SKM-1 (cell line): ENCODE data around the gene SPATA33.
"Not testable (repeated sequence)": the region's sequence is repeated elsewhere in the genome, so short reads cannot be mapped to it uniquely, and the experiment has no call there.

ENCODE experiments used
- DNase-seq: peaks from one replicate; lab custom pipeline; 2025; ENCODE audit not compliant: unreplicated experiment; lab: John Stamatoyannopoulos, UW

SPATA33 gene

DNA sequence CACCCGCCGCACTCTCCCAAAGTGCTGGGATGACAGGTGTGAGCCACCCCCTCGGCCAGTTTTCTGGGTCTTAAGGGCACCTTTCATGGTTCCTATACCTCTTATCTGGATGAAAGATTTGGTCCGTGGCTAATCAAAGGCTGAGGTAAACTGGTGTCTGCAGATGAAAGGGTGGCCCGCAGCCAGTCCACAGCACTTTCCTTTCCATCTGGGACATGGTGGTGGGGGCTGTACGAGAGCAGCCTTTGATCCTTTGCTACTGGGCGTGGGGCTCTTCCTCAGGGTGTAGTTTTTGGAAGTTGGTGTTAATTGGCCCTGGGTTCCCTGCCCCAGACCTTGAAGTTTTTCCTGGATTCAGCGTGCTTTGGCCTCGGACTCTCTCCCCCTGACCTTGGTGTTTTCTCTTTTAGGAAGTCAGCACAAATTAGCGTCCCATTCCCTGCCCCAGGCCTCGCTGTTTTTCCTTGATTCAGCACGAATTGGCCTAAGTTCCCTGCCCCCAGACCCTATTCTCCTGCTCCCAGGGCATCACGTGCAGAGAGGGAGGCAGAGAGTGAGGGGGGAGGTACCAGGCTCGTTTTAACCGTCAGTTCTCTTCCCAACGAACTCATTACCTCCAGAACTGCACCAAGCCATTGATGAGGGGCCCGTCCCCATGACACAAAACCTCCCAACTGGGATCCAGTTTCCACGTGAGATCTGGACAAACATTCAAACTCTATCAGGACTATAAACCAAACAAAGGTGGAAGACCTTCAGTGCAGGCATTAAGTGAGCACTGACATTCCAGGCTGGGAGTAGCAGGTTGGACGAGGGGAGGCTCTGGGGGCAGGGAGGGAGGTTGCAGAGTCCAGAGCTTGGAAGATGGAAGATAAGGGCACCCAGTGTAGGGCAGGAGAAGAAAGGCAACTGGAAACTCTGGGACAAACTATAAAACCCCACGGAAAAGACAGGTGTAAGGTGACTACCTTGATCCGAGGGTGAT lies 32.6 kb upstream of the SPATA33 start:
- DNase-seq, result no peak

DNA sequence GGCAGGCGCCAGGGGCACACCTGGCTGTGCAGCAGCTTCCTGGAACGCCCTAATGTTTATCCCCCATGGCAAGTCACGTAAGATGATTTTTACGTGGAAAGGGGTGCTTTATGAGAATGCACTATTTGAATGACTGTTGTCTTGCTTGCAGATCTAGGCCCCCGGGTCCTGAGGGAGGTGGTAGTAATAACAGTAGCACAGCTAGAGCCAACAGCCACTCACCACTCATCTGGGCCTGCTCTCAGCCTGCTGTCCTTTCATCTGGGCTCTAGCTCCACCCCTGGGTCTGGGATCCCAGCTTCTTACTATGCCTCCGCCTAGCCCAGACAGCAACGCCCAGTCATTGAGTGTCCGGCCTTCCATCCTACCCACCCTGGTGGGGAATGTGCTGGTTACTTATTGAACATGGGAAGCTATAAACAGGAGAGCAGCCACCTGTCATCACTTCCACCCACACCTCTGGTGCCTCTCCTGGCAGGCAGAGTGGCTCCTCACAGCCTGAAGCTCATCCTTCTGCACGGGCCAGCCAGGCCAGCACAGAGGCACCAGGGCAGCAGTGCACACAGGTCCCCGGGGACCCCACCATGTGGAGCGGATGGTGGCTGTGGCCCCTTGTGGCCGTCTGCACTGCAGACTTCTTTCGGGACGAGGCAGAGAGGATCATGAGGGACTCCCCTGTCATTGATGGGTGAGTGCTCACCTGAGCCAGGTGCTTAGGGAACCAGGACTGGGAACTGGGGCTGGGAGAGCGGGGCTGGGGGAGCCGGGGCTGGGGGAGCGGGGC lies 27.6 kb upstream of the SPATA33 start:
- DNase-seq, result no peak

DNA sequence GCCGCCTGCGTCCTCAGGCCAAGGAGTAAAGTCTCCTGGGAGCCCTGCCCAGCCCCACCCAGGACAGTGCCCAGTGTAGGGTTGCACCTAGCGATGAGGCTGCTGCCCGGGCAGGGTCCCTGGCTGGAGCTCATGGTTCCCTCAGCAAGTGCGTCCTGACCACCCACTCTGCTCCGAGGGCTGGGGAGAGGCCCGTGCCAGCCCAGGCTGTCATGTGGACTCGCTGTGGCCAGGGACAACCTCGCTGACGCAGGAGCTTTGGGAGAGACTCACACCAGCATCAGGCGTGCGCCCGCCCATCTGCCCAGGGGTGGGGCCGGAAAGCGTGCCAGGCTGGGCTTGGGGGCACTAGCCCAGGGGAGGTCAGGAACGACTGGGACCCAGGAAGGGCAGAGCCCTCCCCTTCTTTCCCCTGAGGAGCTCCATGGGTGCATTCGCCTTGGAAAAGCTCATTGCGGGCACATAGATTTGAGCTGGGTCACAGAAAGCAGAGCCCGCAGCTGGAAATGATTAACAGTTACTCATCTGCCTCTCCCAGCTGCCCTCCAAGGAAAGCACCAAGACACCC lies 24.5 kb upstream of the SPATA33 start:
- no peak for DNase-seq

DNA sequence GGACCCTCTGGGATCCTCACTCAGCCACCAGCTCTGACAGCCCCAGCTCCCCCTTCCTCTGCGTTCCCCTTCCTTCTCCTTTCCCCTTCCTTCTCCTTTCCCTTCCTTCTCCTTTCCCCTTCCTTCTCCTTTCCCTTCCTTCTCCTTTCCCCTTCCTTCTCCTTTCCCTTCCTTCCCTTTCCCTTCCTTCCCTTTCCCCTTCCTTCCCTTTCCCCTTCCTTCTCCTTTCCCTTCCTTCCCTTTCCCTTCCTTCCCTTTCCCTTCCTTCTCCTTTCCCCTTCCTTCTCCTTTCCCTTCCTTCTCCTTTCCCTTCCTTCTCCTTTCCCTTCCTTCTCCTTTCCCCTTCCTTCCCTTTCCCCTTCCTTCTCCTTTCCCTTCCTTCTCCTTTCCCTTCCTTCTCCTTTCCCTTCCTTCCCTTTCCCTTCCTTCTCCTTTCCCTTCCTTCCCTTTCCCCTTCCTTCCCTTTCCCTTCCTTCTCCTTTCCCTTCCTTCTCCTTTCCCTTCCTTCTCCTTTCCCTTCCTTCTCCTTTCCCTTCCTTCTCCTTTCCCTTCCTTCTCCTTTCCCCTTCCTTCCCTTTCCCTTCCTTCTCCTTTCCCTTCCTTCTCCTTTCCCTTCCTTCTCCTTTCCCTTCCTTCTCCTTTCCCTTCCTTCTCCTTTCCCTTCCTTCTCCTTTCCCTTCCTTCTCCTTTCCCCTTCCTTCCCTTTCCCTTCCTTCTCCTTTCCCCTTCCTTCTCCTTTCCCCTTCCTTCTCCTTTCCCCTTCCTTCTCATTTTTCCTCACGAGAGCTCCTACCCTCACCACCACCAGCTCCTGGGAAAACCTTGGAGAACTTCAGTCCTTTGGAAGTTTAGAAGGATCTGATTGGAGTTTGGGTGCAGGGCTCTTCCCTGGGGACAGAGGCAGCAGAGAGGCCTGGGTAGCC lies 22.9 kb upstream of the SPATA33 start:
- not testable (repeated sequence) for DNase-seq

DNA sequence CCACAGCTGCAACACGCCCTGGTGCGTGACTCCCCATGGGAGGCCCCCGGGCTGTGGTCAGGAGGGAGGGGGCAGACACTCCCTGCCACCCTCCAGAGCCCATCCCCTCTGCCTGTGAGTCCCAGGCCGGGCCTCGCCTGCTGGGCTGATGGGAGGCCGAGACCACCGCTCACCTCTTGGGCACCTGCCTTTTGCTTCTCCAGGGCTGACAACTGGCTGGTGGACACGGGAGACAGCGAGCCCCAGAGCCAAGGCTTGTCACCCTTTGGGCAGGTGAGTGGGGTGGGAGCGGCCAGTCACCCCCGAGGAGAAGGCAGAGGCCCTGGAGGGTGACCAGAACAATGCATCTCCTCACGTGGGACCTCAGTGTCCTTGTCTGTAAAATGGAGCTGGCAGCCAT lies 21.0 kb upstream of the SPATA33 start:
- DNase-seq, result no peak

DNA sequence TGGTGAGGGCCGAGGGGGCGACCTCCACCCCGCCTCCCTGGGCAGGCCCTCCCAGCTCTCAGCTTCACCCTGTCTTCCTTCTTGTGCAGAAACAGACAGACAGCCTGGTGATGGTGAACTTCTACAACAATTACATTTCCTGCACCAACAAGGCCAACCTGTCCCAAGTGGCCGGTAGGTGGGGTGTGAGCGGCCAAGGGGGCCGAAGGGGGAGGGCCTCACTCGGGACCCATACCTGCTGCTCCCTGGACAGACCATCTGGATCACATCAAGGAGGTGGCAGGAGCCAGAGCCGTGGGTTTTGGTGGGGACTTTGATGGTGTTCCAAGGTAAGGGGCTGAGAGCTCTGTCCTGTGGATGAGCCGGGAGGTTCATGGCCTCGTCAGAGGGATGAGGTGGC lies 20.3 kb upstream of the SPATA33 start:
- DNase-seq, result no peak

GRCh38 chr16:89638455-89638854 lies 19.2 kb upstream of the SPATA33 start:
- DNase-seq, result no peak

- DNase-seq, result no peak
Measured at GRCh38 chr16:89639385-89639784, 18.3 kb upstream of the SPATA33 start.

DNA sequence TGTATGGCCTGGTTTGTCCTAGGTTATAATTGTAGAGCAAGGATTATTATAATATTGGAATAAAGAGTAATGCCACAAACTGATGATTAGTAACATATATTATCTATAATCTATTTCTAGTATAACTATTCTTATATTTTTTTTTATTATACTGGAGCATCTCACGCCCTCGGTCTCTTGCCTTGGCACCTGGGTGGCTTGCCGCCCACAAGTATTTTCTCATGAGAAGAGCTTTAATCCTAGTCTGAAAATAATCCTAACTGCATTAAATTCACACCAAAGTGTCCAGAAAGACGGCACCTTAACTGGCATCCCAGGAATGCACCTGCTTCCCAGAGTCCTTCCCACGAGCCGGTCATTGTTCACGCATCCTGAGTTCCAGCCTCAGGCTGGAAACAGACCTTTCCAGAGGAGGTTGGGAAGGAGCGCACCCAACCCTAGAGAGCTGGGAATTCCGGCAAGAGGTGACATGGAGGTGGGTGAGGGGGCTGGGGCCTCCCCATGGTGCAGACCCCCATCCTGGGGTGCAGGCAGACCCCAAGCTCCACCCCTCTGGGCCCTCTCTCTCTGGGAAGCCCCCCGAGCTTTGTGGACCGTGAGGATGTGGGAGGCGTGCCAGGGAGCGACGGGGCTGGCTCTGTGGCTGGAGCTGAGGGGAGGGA lies 16.0 kb upstream of the SPATA33 start:
- DNase-seq, result no peak

GRCh38 chr16:89642574-89642973 lies 15.1 kb upstream of the SPATA33 start:
- DNase-seq, result no peak

DNA sequence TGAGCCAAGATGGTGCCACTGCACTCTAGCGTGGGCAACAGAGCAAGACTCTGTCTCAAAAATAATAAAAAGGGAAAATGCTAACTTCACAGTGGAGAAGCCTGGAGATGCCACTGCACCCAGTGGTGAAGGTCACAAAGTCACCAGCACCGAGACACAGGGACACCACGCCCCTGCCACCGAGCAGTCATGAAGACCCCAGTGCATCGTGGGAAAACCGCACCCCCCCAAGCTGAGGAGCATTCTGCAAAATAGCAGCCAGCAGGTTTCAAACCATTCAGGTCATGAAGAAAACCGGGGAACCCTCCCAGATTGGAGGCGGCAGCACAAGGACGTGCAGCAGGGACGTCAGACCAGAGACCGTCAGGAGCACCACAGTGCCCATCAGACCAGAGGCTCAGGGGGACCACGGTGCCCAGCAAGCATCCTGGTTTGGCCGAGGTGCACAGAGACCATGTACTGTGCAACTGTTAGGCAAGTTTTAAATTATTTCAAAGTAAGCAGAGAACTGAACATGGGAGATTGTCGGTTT lies 13.8 kb upstream of the SPATA33 start:
- DNase-seq, result no peak

DNA sequence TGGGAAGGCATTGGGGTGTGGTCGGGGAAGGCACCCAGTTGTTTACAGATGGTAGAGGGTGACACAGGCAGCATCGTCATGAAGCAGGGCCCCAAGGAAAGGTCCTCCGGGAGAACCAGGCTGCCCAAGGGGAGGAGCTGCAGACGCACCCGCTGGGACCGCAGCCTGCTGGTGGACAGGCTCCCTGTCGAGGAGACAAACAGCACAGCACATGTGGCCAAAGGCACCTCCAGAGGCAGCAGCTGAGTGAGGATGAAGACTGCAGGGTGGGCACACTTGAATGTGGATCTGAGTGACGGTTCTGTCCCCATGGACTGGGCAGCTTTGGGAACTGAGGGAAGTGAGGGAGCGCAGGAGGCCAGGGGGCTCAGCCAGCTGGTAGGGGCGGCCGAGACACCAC lies 12.5 kb upstream of the SPATA33 start:
- DNase-seq, result no peak

DNA sequence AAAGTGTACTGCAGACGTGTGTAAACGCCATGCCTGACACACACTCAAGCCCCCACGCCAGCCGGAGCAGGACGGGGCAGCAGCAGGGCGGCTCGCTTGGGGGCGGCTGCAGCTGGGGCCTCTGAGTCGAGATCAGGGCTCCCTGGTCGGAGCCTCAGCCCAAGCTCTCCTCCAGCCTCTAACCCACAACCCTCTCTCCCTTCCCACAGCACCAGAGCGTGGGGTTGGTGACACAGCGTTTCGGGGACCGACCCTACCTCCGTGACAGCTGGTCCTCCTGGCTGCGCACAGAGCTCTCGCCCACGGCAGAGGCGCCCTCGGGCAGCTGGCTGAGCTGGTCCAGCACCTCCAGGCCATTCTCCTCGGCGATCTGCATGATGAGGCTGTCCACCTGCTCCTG lies 11.4 kb upstream of the SPATA33 start:
- DNase-seq, result no peak

DNA sequence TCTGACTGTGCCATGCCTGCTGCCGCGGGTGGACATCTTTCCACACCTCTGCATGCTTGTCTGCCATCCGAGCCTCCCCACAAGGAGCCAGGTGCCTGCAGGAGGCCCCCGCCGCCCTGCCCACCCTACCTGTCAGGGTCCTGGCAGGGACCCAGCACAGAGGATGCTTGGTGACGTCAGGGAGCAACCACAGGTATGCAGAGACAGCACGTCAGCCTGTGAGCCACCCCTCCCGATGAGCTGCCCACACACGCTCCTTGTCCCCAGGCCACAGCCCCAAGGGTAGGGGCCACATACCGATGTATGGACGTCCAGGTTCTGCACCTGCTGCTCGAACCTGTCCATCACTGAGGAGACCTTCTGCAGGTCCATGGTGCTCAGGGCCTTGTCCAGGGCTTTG lies 10.7 kb upstream of the SPATA33 start:
- DNase-seq, result no peak

GRCh38 chr16:89651584-89651983 lies 6.1 kb upstream of the SPATA33 start:
- DNase-seq, result no peak

DNA sequence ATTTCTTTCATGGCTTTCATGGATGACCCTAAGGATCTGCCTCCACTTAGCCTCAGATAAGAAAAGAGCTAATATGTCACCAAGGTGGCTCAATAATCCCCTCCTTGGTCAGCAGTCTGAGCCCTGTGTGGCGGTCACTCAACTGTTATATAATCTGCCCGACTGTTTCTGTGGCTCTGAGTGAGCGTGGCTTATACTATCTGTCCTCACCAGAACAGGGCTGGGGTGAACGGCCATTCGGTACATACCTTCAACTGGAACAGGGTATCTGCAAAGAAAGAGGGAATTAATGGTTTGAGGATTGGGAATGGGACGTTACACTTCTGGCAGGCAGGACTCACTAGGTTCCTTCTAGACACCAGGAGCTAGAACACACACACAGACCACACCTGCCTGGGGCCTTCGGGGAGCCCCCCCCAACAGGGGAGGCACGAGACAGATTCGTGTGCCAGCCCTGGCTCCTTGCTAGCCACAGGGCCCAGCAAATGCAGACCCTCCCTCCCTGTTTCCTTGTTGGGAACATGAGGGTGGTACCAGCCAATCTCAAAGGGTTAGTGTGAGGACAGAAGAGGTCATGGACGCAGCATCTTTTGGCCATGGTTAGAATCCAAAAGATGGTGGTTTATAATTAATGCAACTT lies 3.9 kb upstream of the SPATA33 start:
- DNase-seq, result no peak

DNA sequence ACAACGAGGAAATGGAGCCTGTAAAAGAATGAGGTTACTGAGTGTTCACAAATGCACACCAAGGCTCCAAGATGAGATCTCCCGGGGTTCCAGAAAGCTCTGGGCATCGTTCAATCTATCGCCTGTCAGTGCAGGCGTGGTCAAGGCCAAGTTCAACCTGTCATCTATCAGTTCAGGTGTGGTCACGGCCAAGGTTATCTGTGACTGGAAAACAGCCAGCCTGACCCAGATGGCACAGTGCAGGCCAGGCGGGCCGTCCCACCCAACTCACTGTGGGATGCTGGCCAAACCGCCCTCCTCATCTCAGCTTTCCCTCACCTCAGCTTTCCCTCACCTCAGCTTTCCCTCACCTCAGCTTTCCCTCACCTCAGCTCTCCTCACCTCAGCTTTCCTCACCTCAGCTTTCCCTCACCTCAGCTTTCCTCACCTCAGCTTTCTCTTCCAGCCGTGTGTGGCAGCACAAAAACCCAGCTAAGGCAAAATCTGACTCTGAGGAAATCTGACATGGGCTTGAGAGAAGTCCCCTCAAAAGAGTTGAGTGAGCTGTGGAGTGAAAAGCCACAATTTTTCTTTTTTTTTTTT lies 2.5 kb upstream of the SPATA33 start:
- DNase-seq, result no peak

DNA sequence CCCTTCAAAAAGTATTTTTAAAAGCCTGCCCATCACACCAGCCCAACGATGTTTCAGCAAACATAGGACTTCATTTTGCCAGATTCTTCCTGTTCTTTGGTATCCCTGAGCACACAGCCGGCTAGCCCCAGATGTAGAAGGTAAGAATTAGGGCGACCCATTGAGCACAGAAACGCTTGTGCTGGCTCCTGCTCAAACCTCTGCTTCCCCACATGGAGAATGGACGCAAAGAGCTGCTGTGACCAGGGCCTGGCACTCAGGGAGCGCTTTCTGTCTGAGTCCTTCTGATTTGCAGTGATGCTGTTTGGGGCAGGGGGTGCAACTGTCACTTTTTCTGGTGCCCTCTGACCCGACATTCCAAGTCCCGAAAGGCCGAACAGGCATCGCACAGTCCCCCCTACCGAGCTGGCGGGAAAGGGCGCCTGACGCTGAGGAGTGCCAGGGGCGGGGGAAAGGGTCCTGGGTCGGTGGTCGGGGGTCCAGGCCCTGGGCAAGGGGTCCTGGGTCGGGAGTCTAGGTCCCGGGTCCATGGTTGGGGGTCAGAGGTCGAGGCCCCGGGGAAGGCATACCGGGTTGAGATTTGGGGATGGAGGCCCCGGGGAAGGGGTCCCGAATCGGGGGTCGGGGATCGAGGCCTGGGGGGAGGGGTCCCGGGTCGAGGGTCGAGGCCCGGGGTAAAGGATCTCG lies 1.1 kb upstream of the SPATA33 start:
- DNase-seq, result no peak
